B cell (primary cell): Measurements from ENCODE around the gene THAP5. TPM values are rescaled to one million over a fixed set of nuclear protein-coding genes. Genes with fewer than 3 reads are reported as not detected.

Source experiments
- ATAC-seq: fragments of 200-7000 bp; cut with Tn5 transposase; one replicate; pipeline ENCODE4 v1.10.0; 2021; ENCODE audit warnings: low read depth, mild to moderate bottlenecking, moderate number of reproducible peaks, moderate library complexity
- CTCF ChIA-PET: fragments of 350-600 bp; sonication (Branson Sonifier 250); formaldehyde crosslinking; loops from one replicate; lab custom pipeline; 2021; ENCODE audit warnings: antibody characterized with exemption, inconsistent platforms; lab: Charles Lee
- POLR2A ChIA-PET: fragments of 350-600 bp; sonication (Branson Sonifier 250); formaldehyde crosslinking; loops from one replicate; lab custom pipeline; 2021; ENCODE audit warnings: antibody characterized with exemption; lab: Charles Lee
- DNase-seq: peaks from one replicate; pipeline ENCODE4 v3.0.0; 2013
- H2AFZ ChIP-seq: 2 replicates; pipeline ENCODE4 v1.6.1; 2012; ENCODE audit warnings: mild to moderate bottlenecking, low read depth, low read length; ENCODE audit not compliant: insufficient read depth, poor library complexity, severe bottlenecking
- H3K27ac ChIP-seq, 2 donors: 1 replicate in 1 of 2; 2 replicates in 1 of 2; pipeline ENCODE4 v1.5.1; 2012 to 2013; ENCODE audit warnings: low read length in 2 of 2, mild to moderate bottlenecking in 2 of 2, moderate library complexity in 1 of 2
- H3K27me3 ChIP-seq, 4 experiments: fragments of 200-600 bp in 1 of 4; sonication (generic) in 1 of 4; replicated peaks in 1 of 4; 1 replicate in 2 of 4; 2 replicates in 2 of 4; pipeline versions ENCODE4 v1.6.1 to v1.7.0; 2013 to 2016; ENCODE audit warnings: low read length in 3 of 4, mild to moderate bottlenecking in 2 of 4, mixed read lengths in 1 of 4, moderate library complexity in 1 of 4; ENCODE audit not compliant: insufficient read depth in 4 of 4, control insufficient read depth in 3 of 4; ENCODE audit errors: control extremely low read depth in 1 of 4
- H3K36me3 ChIP-seq, 2 experiments: replicated peaks in 1 of 2; 1 replicate in 1 of 2; 2 replicates in 1 of 2; pipeline versions ENCODE4 v1.6.1 to v1.7.1; 2013; ENCODE audit warnings: low read length in 1 of 2; ENCODE audit not compliant: insufficient read depth in 2 of 2, control insufficient read depth in 1 of 2; ENCODE audit errors: control extremely low read depth in 1 of 2, extremely low read depth in 1 of 2
- H3K4me1 ChIP-seq, 2 donors: fragments of 200-600 bp in 1 of 2; sonication (generic) in 1 of 2; 1 replicate in 1 of 2; 2 replicates in 1 of 2; pipeline versions ENCODE4 v1.5.1 to v1.6.1; 2013 to 2017; ENCODE audit warnings: low read length in 2 of 2; ENCODE audit not compliant: control insufficient read depth in 2 of 2, insufficient read depth in 2 of 2
- H3K4me2 ChIP-seq: replicated peaks from 2 replicates; pipeline ENCODE3; 2012; ENCODE audit warnings: mild to moderate bottlenecking, low read depth, low read length; ENCODE audit not compliant: poor library complexity, severe bottlenecking
- H3K4me3 ChIP-seq, 5 experiments: fragments of 200-600 bp in 1 of 5; sonication (generic) in 1 of 5; 1 replicate in 3 of 5; 2 replicates in 2 of 5; pipeline versions ENCODE4 v1.5.1 to v1.7.0; 2011 to 2016; ENCODE audit warnings: low read length in 4 of 5, mild to moderate bottlenecking in 4 of 5, low read depth in 2 of 5, control low read depth in 1 of 5, moderate library complexity in 1 of 5; ENCODE audit not compliant: insufficient read depth in 1 of 5; ENCODE audit errors: control extremely low read depth in 1 of 5, extremely low read depth in 1 of 5
- H3K79me2 ChIP-seq: fragments of 200-600 bp; sonication (generic); one replicate; pipeline ENCODE4 v1.6.0; 2016; ENCODE audit warnings: low read length; ENCODE audit not compliant: control insufficient read depth, insufficient read depth
- H3K9ac ChIP-seq: fragments of 200-600 bp; sonication (generic); 2 replicates; pipeline ENCODE4 v1.6.1; 2017; ENCODE audit warnings: mild to moderate bottlenecking, low read length, moderate library complexity
- H3K9me3 ChIP-seq, 3 donors: one replicate each; pipeline versions ENCODE4 v1.6.1 to v1.7.1; 2013; ENCODE audit warnings: low read length in 2 of 3; ENCODE audit not compliant: control insufficient read depth in 2 of 3, insufficient read depth in 1 of 3; ENCODE audit errors: control extremely low read depth in 1 of 3
- H4K20me1 ChIP-seq: 2 replicates; pipeline ENCODE4 v1.6.0; 2012; ENCODE audit warnings: mild to moderate bottlenecking, low read length; ENCODE audit not compliant: insufficient read depth, control insufficient read depth, poor library complexity, severe bottlenecking
- H3K27ac Mint-ChIP-seq: one replicate; pipeline ENCODE4 v1.8.0; 2021; ENCODE audit warnings: mixed read lengths
- H3K27me3 Mint-ChIP-seq: one replicate; pipeline ENCODE4 v1.8.0; 2021; ENCODE audit warnings: mixed read lengths
- H3K4me1 Mint-ChIP-seq: one replicate; pipeline ENCODE4 v1.8.0; 2021; ENCODE audit warnings: mixed read lengths
- H3K4me3 Mint-ChIP-seq: one replicate; pipeline ENCODE4 v1.8.0; 2021; ENCODE audit warnings: mixed read lengths
- H3K9me3 Mint-ChIP-seq: one replicate; pipeline ENCODE4 v1.8.0; 2022; ENCODE audit warnings: mixed read lengths; ENCODE audit not compliant: insufficient read depth
- EZH2 ChIP-seq: IDR thresholded peaks from 2 replicates; pipeline ENCODE4 v1.6.1; 2012; ENCODE audit warnings: borderline replicate concordance, low read depth, mild to moderate bottlenecking, moderate library complexity, low read length; ENCODE audit not compliant: insufficient read depth, poor library complexity, severe bottlenecking
- WGBS: methylation state at CpG from one replicate; pipeline ENCODE4 v1.1.5; 2013; ENCODE audit warnings: missing lambda C conversion rate; ENCODE audit not compliant: insufficient coverage; 5-methylcytosine and 5-hydroxymethylcytosine counted together
- intact Hi-C: fragments of 100-400 bp; cut with micrococcal nuclease; formaldehyde crosslinking; loops from one replicate; pipeline ENCODE4 v1.10.0; 2022
- polyA plus RNA-seq: library from polyadenylated mRNA; depleted of rRNA; stranded (reverse); fragments of >200 nt; gene quantifications from 2 replicates; pipeline ENCODE4 v1.2.3, GENCODE V29; 2012
- total RNA-seq, 2 donors: library from RNA; stranded (reverse); fragments of 120-200 nt in 1 of 2; gene quantifications; 1 replicate in 1 of 2; 2 replicates in 1 of 2; pipeline versions ENCODE4 v1.2.3 to v1.2.4, GENCODE V29; 2013 to 2022
- TF ChIP-seq, protein P1 (sequence below): fragments of 200-600 bp; IDR thresholded peaks from one replicate; pipeline ENCODE4 v1.8.0; 2022; ENCODE audit warnings: antibody characterized with exemption, mild to moderate bottlenecking

Gene THAP5
- total and polyA plus RNA-seq, 2 donors (not counting 1 experiment from before 2014, with no cell fraction given): 9.3 to 49.0 TPM

DNA sequence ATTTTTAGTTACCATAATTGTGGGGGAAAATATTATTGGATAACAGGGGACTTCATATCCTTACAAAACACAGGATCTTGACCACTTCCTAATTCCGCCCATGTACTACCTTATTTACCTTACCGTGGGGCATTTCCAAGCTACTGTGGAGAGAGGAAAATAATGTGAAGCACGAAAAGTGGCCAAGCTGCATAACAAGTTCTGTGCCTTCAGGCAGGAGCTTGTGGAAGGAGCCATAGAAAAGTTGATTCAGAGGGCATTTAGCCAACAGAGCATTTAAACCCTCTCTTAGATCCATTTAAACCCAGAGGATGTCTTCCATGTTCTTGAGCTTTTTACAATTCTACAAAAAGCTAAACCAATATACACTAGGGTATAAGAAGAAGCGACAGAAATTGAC lies 41.8 kb upstream of the THAP5 start:
- POLR2A ChIA-PET: no interaction called here
- peaks cover 12% of the 10 kb centered on the region for H3K27me3 Mint-ChIP-seq
- Histone ChIP-seq H3K27ac (no peak overlapping the region), H3K4me3 (no peak overlapping the region), H2AFZ (no peak overlapping the region), H3K4me2 (no peak overlapping the region), H3K4me1 (no peaks in the 10 kb centered on the region), H3K79me2 (no peaks in the 10 kb centered on the region), H3K36me3 (no peaks in the 10 kb centered on the region), H3K27me3 (no peaks in the 10 kb centered on the region), H4K20me1 (no peaks in the 10 kb centered on the region), H3K9me3 (no peaks in the 10 kb centered on the region), H3K9ac (no peak overlapping the region)
- no peak overlapping the region for H3K4me3 Mint-ChIP-seq
- 60% methylated on average over 1 of the region's 4 CpGs for WGBS
- no peaks in the 10 kb centered on the region for H3K9me3 Mint-ChIP-seq
- DNase-seq: no peak
- H3K27ac Mint-ChIP-seq: no peak overlapping the region
- no peaks in the 10 kb centered on the region for H3K4me1 Mint-ChIP-seq
- no peak for TF ChIP-seq EZH2
- TF ChIP-seq, protein P1, sequence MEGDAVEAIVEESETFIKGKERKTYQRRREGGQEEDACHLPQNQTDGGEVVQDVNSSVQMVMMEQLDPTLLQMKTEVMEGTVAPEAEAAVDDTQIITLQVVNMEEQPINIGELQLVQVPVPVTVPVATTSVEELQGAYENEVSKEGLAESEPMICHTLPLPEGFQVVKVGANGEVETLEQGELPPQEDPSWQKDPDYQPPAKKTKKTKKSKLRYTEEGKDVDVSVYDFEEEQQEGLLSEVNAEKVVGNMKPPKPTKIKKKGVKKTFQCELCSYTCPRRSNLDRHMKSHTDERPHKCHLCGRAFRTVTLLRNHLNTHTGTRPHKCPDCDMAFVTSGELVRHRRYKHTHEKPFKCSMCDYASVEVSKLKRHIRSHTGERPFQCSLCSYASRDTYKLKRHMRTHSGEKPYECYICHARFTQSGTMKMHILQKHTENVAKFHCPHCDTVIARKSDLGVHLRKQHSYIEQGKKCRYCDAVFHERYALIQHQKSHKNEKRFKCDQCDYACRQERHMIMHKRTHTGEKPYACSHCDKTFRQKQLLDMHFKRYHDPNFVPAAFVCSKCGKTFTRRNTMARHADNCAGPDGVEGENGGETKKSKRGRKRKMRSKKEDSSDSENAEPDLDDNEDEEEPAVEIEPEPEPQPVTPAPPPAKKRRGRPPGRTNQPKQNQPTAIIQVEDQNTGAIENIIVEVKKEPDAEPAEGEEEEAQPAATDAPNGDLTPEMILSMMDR: no peak
- intact Hi-C loops: no loop called here
- no peak for ATAC-seq
- CTCF ChIA-PET: interaction anchor here (0.6 to 1.6 kb wide), 4 partner anchors 8 to 118 kb away, joined by 3 to 4 read pairs (median 3); no protein-coding TSS in a partner anchor

DNA sequence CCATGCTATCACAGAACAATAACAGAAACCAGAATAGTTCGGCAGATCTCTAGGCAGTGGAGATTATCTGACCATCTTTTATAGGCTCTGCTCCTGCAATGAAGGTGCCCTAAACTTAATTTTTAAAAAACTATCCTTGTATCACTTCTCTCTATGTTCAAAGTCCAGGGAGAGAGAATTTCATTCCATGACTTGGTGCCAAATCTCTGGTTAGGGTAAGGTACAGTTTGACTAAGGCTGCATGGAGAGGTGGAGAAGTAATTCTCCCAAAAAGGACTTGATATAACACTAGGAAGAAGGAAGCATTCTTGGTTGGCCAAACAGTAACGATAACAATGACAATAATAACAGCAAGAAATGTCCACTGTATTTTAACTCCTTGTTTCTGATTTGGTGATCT lies 40.1 kb upstream of the THAP5 start:
- no peaks in the 10 kb centered on the region for H3K9me3 ChIP-seq
- Mint-ChIP-seq H3K27me3 (peaks cover 12% of the 10 kb centered on the region), H3K4me3 (no peak overlapping the region), H3K4me1 (no peaks in the 10 kb centered on the region), H3K27ac (no peak overlapping the region), H3K9me3 (no peaks in the 10 kb centered on the region)
- no peaks in the 10 kb centered on the region for H3K4me1 ChIP-seq
- intact Hi-C loops: no loop called here
- no peaks in the 10 kb centered on the region for H3K79me2 ChIP-seq
- DNase-seq (no peak), ATAC-seq (no peak)
- no peak for TF ChIP-seq EZH2
- TF ChIP-seq, protein P1: no peak
- H3K4me2 ChIP-seq: no peak overlapping the region
- no peaks in the 10 kb centered on the region for H3K36me3 ChIP-seq
- H2AFZ ChIP-seq: no peak overlapping the region
- H3K27ac ChIP-seq: no peak overlapping the region
- H3K27me3 ChIP-seq: no peaks in the 10 kb centered on the region
- ChIA-PET POLR2A (no interaction called here), CTCF (no interaction called here)
- no peak overlapping the region for H3K9ac ChIP-seq
- WGBS: no CpG with 5 or more reads among the region's 2 CpGs
- no peak overlapping the region for H3K4me3 ChIP-seq
- no peaks in the 10 kb centered on the region for H4K20me1 ChIP-seq
